Kidney (tissue), 14 donors: ENCODE results near the gene FER1L5. TPM values are rescaled to one million over a fixed set of nuclear protein-coding genes. Genes with fewer than 3 reads are reported as not detected.
A peak's percentile ranks its signal among the peaks of the same experiment; 100 is the strongest.

ENCODE experiments used
- DNase-seq, 5 donors: peaks; one replicate each; pipeline ENCODE4 v3.0.0-alpha.2; 2013 to 2020
- FAIRE-seq: peaks from 2 replicates; lab custom pipeline; 2012; peaks lifted over from hg19 to GRCh38; lab: Jason Lieb, UNC
- H3K27ac ChIP-seq, 2 donors: one replicate each; pipeline ENCODE4 v1.7.0; 2013; ENCODE audit warnings: low read depth in 2 of 2, low read length in 2 of 2, inconsistent platforms in 1 of 2
- H3K27me3 ChIP-seq: one replicate; pipeline ENCODE4 v1.7.1; 2013; ENCODE audit warnings: low read length, inconsistent platforms; ENCODE audit not compliant: control insufficient read depth, insufficient read depth
- H3K36me3 ChIP-seq, 3 donors: one replicate each; pipeline versions ENCODE4 v1.7.0 to v1.7.1; 2013; ENCODE audit warnings: low read length in 3 of 3, control low read depth in 1 of 3, inconsistent platforms in 1 of 3; ENCODE audit not compliant: insufficient read depth in 3 of 3, control insufficient read depth in 2 of 3
- H3K4me1 ChIP-seq, 3 donors: one replicate each; pipeline versions ENCODE4 v1.7.0 to v1.7.1; 2013; ENCODE audit warnings: low read length in 3 of 3, inconsistent platforms in 1 of 3, low read depth in 1 of 3; ENCODE audit not compliant: control insufficient read depth in 2 of 3, insufficient read depth in 2 of 3
- H3K4me3 ChIP-seq, 3 donors: one replicate each; pipeline versions ENCODE4 v1.7.0 to v1.8.1; 2013; ENCODE audit warnings: low read length in 3 of 3, control low read depth in 1 of 3, inconsistent platforms in 1 of 3
- H3K9ac ChIP-seq, 3 donors: one replicate each; pipeline versions ENCODE4 v1.7.0 to v1.7.1; 2013; ENCODE audit warnings: low read length in 3 of 3, control low read depth in 1 of 3, inconsistent platforms in 1 of 3
- H3K9me3 ChIP-seq, 3 donors: one replicate each; pipeline versions ENCODE4 v1.7.0 to v1.7.1; 2013; ENCODE audit warnings: low read length in 3 of 3, control low read depth in 1 of 3, inconsistent platforms in 1 of 3; ENCODE audit not compliant: control insufficient read depth in 2 of 3, insufficient read depth in 1 of 3
- intact Hi-C: fragments of 100-400 bp; cut with DNase I; formaldehyde crosslinking; loops from one replicate; pipeline ENCODE4 v1.11.1; 2022
- polyA plus RNA-seq: library from polyadenylated mRNA; stranded (reverse); fragments of 350-450 nt; fragmentation: Illumina TruSeq; extraction: RNeasy Lipid Tissue Mini Kit (QIAGEN cat#74804); gene quantifications from one replicate; pipeline ENCODE4 v1.2.3, GENCODE V29; 2014; ENCODE audit warnings: low read depth, low replicate concordance; ENCODE audit not compliant: insufficient read depth
- total RNA-seq: library from RNA; stranded (reverse); fragmentation: NEBNext Ultra II Directional; extraction: Animal tissue kit (Norgen Biotek cat#: 25700); gene quantifications from one replicate; pipeline ENCODE4 v1.2.1, GENCODE V29; 2021
- TF ChIP-seq, protein P1 (sequence below): IDR thresholded peaks from 3 replicates; pipeline ENCODE4 v1.5.1; 2012; ENCODE audit warnings: mild to moderate bottlenecking, moderate library complexity, borderline replicate concordance; ENCODE audit not compliant: insufficient read depth; ENCODE audit errors: extremely low read depth
- donor health status: control.
- donor health status: control.
- donor health status: control.
- donor health status: control.
- donor health status: control.
- donor health status: DM: yes; HTN: yes; CAD: no.
- donor health status: Normal renal cell carcinoma (clear cell type).

Gene FER1L5
- total and polyA plus RNA-seq, 2 donors from 2014 or later, result 0.15 to 1.3 TPM

DNA sequence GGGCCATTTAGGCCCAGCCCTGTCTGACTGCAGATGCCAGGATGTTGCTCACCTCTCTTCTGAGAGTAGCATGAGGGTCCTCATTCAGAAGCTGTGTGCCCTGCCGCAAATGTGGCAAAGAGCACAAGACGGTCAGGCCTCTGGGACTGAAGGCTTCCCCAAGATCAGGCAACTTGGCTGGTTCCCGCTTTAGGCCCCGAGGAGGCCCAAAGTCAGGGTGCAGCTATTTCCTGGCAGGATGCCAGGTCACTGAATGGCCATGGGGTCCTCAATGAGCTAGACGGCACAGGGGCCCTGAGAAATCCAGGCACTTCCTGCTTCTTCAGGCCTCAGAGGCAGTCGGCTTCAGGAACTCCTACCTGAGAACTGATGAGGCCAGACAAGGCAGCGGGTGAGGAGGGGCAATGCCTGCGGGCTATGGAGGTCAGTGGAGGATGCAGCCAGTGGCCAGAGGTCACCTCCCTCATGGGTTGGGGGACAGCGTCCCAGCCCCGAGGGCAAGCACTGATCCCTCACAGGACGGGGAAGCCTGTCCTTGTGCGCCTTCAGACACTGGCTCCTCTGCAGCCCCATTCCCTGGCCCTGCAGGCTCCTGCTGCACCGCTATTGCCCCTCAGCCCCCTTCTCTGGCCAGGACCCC, 52.4 kb downstream of the FER1L5 start:
- no peaks in the 10 kb centered on the region for H3K4me1 ChIP-seq
- no peak overlapping the region for H3K9ac ChIP-seq
- no peaks in the 10 kb centered on the region for H3K36me3 ChIP-seq
- TF ChIP-seq, protein P1, sequence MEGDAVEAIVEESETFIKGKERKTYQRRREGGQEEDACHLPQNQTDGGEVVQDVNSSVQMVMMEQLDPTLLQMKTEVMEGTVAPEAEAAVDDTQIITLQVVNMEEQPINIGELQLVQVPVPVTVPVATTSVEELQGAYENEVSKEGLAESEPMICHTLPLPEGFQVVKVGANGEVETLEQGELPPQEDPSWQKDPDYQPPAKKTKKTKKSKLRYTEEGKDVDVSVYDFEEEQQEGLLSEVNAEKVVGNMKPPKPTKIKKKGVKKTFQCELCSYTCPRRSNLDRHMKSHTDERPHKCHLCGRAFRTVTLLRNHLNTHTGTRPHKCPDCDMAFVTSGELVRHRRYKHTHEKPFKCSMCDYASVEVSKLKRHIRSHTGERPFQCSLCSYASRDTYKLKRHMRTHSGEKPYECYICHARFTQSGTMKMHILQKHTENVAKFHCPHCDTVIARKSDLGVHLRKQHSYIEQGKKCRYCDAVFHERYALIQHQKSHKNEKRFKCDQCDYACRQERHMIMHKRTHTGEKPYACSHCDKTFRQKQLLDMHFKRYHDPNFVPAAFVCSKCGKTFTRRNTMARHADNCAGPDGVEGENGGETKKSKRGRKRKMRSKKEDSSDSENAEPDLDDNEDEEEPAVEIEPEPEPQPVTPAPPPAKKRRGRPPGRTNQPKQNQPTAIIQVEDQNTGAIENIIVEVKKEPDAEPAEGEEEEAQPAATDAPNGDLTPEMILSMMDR, result no peak
- FAIRE-seq (no peak), DNase-seq (peak in 1 of 5 donors; percentile 34)
- H3K9me3 ChIP-seq, result no peaks in the 10 kb centered on the region
- H3K4me3 ChIP-seq, result no peak overlapping the region
- H3K27me3 ChIP-seq, result no peaks in the 10 kb centered on the region
- no peak overlapping the region for H3K27ac ChIP-seq
- intact Hi-C loops, result no loop called here

DNA sequence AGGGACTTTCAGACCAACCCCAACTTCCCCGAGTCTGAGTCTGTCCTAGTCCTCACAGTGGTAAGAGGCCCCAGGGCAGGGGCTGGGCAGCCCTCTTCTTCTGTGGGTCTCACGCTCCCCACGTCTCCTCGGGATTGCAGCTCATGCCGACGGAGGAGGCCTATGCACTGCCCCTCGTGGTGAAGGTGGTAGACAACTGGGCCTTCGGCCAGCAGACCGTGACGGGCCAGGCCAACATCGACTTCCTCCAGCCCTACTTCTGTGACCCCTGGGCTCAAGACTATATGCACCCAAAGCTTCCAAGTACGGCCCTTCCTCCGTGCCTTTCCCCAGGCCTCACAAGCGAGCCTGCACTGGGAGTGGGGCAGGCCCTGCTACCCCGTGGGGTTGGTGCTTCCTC, 53.0 kb downstream of the FER1L5 start:
- no peaks in the 10 kb centered on the region for H3K9me3 ChIP-seq
- no peak for DNase-seq
- H3K27ac ChIP-seq, result no peak overlapping the region
- intact Hi-C loops, result no loop called here
- no peaks in the 10 kb centered on the region for H3K36me3 ChIP-seq
- TF ChIP-seq, protein P1, result no peak
- no peak overlapping the region for H3K9ac ChIP-seq
- H3K27me3 ChIP-seq, result no peaks in the 10 kb centered on the region
- FAIRE-seq, result no peak
- no peak overlapping the region for H3K4me3 ChIP-seq
- no peaks in the 10 kb centered on the region for H3K4me1 ChIP-seq

DNA sequence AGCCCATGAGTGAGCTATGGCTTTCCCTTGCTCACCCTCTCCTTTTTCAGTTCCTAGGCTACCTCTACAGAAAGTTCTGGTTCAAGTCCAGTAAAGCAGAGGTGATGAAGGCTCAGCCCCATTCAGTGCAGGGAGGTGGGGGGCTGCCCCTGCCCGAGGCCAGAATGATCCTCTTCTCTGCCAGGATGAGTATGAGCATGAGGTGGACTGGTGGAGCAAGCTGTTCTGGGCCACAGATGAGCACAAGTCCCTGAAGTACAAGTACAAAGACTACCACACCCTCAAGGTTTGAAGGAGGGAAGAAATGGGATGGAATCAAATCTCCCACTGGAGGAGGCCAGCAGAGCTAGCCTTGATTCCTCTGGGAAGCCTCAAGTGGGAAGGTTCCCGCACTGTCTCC, 54.9 kb downstream of the FER1L5 start:
- no peaks in the 10 kb centered on the region for H3K4me1 ChIP-seq
- no peaks in the 10 kb centered on the region for H3K27me3 ChIP-seq
- no peak overlapping the region for H3K27ac ChIP-seq
- DNase-seq, result no peak
- no peak overlapping the region for H3K4me3 ChIP-seq
- intact Hi-C loops, result no loop called here
- no peak for FAIRE-seq
- no peaks in the 10 kb centered on the region for H3K36me3 ChIP-seq
- TF ChIP-seq, protein P1, result no peak
- H3K9ac ChIP-seq, result no peak overlapping the region
- no peaks in the 10 kb centered on the region for H3K9me3 ChIP-seq

DNA sequence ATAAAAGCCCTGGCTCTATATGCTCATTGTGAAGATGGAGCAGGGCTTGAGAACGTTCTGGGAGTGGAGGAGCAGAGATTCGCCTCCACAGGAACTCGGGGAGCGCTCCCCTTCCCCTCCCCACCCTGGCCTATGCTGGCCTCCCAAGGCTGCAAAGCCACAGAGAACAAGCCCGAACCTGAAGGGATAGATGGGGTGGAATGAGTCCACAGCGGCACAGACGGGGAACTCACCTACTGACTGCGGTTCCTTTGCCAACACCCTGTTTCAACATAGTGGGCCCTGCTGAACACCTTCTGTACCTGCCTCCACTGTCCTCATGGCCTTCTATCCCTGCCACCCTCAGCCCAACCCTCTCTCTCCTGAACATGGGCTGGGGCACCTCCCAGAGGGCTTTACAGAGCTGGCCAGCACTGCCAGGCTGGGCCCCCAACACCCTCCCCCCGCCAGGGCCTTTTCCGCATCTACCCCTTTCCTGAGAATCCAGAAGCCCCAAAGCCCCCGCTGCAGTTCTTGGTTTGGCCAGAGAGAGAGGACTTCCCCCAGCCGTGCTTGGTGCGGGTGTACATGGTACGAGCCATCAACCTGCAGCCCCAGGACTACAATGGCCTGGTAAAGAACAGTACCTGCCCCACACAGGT, 55.8 kb downstream of the FER1L5 start:
- no peak overlapping the region for H3K27ac ChIP-seq
- TF ChIP-seq, protein P1, result no peak
- no peak overlapping the region for H3K4me3 ChIP-seq
- FAIRE-seq, result no peak
- intact Hi-C loops, result no loop called here
- H3K27me3 ChIP-seq, result no peaks in the 10 kb centered on the region
- no peaks in the 10 kb centered on the region for H3K36me3 ChIP-seq
- H3K9ac ChIP-seq, result no peak overlapping the region
- H3K9me3 ChIP-seq, result no peaks in the 10 kb centered on the region
- H3K4me1 ChIP-seq, result no peaks in the 10 kb centered on the region
- no peak for DNase-seq
